ENCODE results near the gene ACLY.
"Not testable (repeated sequence)": the region's sequence is repeated elsewhere in the genome, so short reads cannot be mapped to it uniquely, and the experiment has no call there.

The ACLY gene

DNA sequence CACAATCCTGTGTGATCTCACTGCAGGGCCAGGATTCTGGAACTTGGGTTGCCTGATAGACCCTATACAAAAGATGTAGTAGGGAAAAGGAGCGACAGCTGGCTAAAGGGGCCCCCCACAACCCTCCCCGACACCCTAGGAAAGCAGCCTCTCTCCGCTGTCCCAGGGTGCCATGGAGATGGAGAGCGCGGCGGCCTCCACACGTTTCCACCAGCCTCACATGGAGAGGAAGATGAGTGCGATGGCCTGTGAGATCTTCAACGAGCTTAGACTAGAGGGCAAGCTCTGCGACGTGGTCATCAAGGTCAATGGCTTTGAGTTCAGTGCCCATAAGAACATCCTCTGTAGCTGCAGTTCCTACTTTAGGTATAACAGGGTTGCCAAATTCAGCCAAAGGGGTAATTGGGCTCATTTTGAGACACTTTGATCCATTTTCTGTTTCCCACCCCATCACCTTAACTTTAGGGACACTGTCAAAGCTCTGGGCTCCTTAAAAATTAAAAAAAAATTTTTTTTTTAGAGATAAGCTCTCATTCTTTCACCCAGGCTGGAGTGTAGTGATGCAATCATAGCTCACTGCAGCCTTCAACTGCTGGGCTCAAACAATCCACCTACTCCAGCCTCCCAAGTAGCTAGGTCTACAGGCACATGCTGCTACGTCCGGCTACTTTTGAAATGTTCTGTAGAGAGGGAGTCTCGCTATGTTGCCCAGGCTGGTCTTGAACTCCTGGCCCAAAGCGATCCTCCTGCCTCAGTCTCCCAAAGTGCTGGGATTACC is 80.8 kb downstream of the ACLY start, which contains the start of gene KLHL10:
Gene KLHL10, plus strand, starts transcription at position 65 of the 778 bp plus-strand sequence. Its CDS starts 108 bp downstream, at position 173.
- no peak within 1 kb of the TSS for H3K4me3 ChIP-seq (ENCODE audit: low read depth, low read length)
- DNase-seq (ENCODE audit: low read depth): peak; percentile 6
- TF ChIP-seq, protein P1, sequence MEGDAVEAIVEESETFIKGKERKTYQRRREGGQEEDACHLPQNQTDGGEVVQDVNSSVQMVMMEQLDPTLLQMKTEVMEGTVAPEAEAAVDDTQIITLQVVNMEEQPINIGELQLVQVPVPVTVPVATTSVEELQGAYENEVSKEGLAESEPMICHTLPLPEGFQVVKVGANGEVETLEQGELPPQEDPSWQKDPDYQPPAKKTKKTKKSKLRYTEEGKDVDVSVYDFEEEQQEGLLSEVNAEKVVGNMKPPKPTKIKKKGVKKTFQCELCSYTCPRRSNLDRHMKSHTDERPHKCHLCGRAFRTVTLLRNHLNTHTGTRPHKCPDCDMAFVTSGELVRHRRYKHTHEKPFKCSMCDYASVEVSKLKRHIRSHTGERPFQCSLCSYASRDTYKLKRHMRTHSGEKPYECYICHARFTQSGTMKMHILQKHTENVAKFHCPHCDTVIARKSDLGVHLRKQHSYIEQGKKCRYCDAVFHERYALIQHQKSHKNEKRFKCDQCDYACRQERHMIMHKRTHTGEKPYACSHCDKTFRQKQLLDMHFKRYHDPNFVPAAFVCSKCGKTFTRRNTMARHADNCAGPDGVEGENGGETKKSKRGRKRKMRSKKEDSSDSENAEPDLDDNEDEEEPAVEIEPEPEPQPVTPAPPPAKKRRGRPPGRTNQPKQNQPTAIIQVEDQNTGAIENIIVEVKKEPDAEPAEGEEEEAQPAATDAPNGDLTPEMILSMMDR (conservative IDR thresholded peaks at IDR 0.05; ENCODE audit: low read depth, low read length): no peak

DNA sequence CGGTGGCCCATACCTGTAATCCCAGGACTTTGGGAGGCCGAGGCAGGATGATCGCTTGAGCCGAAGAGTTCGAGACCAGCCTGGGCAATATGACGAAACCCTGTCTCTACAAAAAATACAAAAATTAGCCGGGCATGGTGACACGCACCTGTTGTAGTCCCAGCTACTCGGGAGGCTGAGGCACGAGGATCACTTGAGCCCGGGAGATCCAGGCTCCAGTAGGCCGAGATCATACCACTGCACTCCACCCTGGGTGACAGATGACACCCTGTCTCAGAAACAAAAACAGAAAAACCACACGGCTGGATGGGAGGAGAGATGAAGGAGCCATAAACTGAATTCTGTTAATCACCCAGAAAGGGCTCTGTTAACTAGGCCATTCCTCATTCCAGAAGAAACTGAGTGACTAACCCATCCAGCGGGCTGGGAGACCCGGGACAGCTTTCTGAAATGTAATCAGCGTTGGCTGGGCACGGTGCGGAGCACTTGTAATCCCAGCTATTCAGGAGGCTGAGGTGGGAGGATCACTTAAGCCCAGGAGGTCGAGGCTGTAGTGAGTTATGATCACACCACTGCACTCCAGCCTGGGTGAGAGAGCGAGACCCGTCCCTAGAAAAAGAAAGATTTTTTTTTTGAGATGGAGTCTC is 82.1 kb downstream of the ACLY start:
- TF ChIP-seq, protein P1 (conservative IDR thresholded peaks at IDR 0.05; ENCODE audit: low read depth, low read length): no peak
- H3K4me3 ChIP-seq (ENCODE audit: low read depth, low read length): peak overlapping the region; percentile 78
- no peak for DNase-seq (ENCODE audit: low read depth)

DNA sequence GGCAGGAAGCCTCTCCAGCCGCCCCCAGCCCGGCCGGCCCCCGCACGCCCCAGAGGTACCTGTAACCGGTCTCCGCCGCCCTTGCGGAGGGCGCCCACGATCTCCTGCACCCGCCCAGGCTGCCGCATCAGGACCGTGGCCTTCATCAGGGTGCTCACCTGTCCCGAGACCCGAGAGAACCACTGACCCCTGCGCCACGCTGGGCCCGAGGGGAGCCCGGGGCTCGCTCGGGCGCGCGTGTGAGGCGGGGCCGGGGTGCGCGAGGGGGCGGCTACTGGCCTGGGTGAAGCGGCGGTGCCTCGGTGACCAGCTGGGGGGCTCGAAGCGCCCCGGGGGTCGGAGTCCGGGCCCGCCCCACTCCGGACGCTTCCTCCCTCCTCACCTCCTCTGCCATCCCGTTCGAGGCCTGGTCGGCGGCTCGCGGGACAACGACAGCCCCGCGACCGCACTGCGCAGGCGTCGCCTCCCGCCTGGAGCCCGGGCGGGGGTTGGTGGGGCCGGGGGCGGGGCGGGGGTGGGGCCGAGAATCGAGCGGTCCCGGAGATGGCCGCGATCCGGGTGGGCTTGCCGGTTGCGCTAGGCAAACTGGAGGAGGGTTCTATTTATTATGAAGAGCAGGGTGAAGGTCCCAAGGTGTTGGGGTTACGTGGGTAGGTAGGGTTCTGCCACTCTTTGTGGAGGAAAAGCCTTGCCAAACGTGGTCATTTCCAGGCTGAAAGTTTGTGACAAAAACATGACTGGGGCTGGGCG is 82.8 kb downstream of the ACLY start, which contains the start of gene NT5C3B:
Gene NT5C3B, minus strand, starts transcription at position 433 of the 750 bp plus-strand sequence. Its CDS starts 39 bp downstream, at position 394.
- peak; percentile 13 for DNase-seq (ENCODE audit: low read depth)
- H3K4me3 ChIP-seq (ENCODE audit: low read depth, low read length): peak within 1 kb of the TSS; percentile 78
- TF ChIP-seq, protein P1 (conservative IDR thresholded peaks at IDR 0.05; ENCODE audit: low read depth, low read length): no peak

DNA sequence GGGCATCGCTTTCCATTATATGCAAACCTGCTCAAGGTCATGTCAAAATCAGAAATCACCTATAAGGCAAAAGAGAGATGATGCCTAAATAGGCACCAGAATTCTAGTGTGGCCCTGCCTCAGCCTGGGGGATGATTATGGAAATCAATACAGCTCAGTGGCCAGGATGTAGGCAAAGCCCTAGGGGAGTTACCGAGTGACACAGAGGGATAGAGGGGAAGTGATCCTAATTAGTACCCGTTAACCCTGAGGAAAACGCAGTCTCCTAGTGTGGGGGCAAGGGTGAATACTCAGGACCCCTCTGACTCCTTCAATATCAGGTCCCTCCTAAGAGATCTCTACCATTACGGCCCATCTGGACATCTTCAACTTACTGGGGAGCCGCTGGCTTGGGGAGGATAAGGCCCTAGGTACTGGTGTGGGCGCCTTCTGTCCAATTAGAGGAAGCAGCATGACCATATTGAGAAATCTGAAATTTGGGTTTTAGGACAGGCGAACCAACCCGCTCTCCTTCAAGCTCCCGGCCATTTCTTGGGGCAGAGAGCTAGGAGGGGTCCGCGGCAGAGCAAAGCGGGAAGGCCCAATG is 83.4 kb downstream of the ACLY start:
- TF ChIP-seq, protein P1 (conservative IDR thresholded peaks at IDR 0.05; ENCODE audit: low read depth, low read length): no peak
- H3K4me3 ChIP-seq (ENCODE audit: low read depth, low read length): peak overlapping the region; percentile 78
- no peak for DNase-seq (ENCODE audit: low read depth)

DNA sequence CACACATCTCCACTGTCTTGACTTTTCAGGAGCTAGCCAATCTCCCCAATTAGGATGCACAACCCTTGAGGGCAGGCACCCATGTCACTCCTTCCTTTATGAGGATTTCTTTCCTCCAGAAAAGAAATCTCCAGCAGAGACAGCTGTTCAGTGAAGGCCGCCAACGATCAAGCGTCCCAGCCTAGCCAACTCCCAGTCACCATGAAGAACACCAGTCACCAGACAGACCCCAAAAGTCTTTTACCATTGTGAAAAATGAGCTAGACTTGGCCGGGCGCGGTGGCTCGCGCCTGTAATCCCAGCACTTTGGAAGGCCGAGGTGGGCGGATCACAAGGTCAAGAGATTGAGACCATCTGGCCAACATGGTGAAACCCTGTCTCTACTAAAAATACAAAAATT is 88.8 kb downstream of the ACLY start:
- DNase-seq (ENCODE audit: low read depth): not testable (repeated sequence)

DNA sequence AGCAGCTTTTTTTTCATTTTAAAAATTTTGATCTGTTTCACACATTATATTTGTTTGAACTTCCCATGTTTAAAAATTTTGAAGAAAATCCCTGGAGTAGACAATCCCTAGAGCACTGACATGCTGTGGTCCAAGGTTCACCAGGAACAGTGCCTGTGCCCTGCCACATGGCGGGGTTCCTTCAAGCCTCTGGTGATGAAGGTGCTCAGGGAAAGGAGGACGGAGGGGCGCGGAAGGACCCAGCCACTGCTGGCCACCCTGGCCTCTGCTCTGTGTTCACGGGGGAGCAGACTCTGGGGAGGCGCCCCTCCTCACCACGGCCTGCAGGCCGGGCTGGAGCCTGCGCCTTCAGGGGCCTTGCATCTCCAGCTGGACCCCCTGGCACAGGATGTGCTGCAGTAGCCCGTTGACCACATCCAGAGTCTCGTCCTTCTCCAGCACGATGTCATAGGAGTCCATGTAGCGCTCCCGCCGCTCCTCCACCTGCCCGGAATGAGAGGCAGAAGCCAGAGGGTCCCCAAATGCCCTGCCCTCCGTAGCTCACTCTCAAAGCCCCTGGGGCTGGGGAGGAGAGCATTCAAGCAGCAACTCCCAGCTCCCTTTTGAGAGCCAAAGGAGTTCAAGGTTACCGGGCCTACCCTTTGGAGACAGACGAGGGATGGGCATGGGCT is 93.4 kb downstream of the ACLY start:
- TF ChIP-seq, protein P1 (conservative IDR thresholded peaks at IDR 0.05; ENCODE audit: low read depth, low read length): no peak
- no peak for DNase-seq (ENCODE audit: low read depth)
- H3K4me3 ChIP-seq (ENCODE audit: low read depth, low read length): no peak overlapping the region

More for the DNA sequence above, 88.8 kb downstream of the ACLY start:
- not testable (repeated sequence) for H3K4me3 ChIP-seq (ENCODE audit: low read depth, low read length)
